Stimulated activated CD4-positive, alpha-beta T cell treated with anti-CD3 and anti-CD28 coated beads, Interleukin-2, amount 100 ng/mL, for 4 hours (primary cell): ENCODE data around the gene OR2T2.
"Not testable (repeated sequence)": the region's sequence is repeated elsewhere in the genome, so short reads cannot be mapped to it uniquely, and the experiment has no call there.

Source experiments
- DNase-seq: peaks from one replicate; pipeline ENCODE4 v3.0.0-alpha.2; 2020; ENCODE audit warnings: low read depth

The OR2T2 gene

DNA sequence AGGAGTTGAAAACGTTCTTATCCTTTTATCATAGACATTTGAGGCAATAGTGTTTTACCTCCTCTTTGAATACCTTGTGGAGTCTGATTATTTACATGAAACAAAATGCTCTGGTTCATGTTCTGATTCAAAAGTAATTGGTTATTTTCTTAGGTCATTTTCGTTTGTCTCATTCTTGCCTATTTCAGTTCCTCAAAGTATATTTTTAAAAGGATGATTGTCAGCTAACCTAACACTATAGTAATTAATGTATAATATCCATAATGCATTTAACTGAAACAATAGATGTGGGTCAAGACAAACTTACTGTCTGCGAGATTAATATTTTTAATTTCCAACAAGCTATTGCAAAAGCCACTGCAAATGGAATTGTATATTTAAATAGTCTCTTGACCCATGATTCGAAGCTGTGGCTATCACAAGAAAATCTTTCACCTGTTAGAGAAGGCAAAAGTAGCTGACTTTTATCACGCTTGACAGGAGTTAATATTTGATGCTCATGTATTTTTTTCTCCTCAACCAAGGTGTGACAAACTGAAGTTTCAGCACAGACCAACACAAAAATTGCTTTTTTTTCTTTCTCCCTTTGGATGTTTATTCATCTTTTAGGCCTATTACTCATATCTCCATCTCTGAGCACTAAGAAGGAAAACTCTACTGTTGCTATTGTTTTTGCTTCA lies 5.2 kb downstream of the OR2T2 start:
- DNase-seq = not testable (repeated sequence)

GRCh38 chr1:248453619-248454018 lies 8.2 kb downstream of the OR2T2 start:
- not testable (repeated sequence) for DNase-seq

- not testable (repeated sequence) for DNase-seq
Measured at GRCh38 chr1:248455045-248455444, 9.6 kb downstream of the OR2T2 start.

- DNase-seq = not testable (repeated sequence)
Measured at GRCh38 chr1:248456635-248457034, 11.2 kb downstream of the OR2T2 start.

- DNase-seq = not testable (repeated sequence)
Measured at GRCh38 chr1:248459117-248459516, 13.7 kb downstream of the OR2T2 start.

DNA sequence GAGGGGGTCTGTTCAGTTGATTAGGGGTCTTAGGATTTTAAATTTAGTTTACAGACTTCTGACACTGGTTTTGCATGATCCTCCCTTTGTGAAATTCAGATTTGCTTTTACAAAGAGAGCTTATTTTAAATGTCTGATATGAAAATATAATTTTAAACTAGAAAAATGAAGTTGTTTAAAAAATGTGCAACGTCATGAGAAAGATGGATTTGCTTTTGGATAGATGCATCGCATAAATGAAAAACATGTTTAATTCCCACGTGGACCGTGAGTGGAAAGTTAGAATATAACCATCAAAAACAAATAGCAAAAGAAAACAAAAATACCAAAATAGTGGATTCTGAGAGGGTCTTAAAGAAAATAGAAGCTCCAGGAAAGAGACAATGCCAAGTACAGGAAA lies 25.7 kb downstream of the OR2T2 start:
- DNase-seq = no peak

- not testable (repeated sequence) for DNase-seq
Measured at GRCh38 chr1:248472111-248472510, 26.7 kb downstream of the OR2T2 start.

- not testable (repeated sequence) for DNase-seq
Measured at GRCh38 chr1:248473051-248473450, 27.6 kb downstream of the OR2T2 start, which contains the start of gene OR2T3. Gene OR2T3 (plus strand): TSS chr1:248473351. CDS start chr1:248473351, 0 bp downstream.

- not testable (repeated sequence) for DNase-seq
Measured at GRCh38 chr1:248475660-248476059, 30.2 kb downstream of the OR2T2 start.

DNA sequence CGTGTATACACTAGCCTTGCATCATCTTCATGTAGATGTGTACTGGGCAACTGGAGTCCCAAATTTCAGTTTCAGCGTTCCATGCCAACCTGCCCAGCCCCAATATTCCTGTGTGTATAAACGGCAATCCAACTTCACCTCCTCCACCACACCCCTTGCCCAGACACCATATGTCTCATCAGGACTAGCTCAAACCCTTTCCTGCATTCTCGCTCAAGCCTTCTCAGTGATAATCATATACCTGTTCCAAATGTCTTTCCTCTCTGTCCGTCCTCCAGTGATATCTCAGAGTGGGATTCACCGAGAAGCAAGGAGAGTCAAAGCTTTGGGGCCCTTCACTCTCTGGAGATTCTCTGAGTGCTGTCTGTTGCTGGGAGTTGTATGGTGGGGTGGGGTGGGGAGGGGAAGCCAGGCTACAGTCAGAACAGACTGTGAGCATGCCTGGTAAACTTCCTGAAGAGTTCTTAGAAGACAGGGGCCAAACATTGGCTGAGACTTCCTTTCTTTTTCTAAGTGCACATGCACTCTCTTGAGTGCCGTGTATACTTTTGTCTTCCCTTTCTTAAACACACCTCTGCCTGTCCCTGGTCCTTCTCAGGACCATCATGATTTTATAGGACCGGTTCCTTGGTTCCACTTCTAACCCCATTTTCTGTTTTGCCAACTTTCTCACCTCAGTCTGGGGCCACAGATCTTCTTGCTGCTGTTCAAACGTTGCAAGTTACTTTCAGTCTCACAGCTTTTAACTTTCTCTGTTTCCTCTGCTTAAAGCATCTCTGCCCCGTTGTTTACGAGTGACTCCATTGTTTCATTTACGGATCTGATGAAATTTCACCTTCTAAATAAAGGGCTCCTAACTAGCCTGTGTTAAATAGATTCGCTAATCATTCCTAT lies 36.5 kb downstream of the OR2T2 start:
- DNase-seq = not testable (repeated sequence)

DNA sequence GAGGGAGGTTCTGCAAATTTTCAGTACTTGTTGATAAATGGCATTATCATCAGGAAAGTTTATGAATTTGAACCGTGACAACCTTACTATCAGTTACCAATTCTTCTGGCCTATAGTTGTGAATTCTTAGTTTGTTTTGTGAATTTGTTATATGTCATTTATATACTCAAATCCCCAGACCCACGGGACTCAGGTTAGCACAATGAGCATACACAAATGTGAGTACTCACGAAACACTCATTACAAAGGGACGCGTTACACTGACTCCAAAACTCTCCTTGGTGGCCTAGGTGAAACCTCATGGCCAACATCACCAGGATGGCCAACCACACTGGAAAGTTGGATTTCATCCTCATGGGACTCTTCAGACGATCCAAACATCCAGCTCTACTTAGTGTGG lies 42.9 kb downstream of the OR2T2 start, which contains the start of gene OR2T5:
OR2T5 (plus strand) TSS at position 301 of the 400 bp plus-strand sequence; CDS start at position 301, 0 bp downstream.
- not testable (repeated sequence) for DNase-seq

- DNase-seq = not testable (repeated sequence)
Measured at GRCh38 chr1:248496661-248497060, 51.2 kb downstream of the OR2T2 start.

DNA sequence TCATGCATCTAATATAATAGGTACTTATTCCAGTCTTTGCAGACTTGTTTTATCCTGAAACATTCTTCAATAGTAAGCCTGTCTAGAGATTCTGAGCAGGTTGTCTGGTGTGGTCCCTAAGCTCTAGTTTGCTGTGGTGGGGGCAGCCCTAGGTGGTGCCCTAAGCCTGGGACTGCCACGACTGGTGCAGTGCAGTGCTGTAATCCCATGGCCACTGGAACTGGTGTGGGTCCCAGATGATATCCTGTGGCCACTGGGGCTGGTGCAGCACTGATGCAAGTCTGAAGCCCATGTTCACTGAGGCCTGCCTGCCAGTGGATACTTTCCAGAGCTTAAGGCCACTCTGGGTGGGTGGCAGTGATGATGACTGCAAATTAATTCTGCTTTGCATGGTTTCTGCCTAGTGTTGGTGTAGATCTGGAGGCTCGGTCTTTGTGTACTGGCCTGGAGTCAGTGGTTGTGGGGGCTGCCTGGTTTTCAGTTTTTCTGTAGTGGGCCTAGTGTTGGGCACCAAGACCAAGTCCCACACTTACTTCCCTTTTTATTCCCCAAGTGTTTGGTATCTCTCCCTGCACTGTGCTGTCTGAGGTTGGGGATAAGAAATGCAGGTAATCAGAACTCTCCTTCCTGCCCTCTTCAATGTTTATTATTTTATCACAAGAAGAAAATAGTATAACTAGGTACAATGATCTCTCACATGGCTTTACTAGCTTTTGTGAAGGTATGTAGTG lies 55.0 kb downstream of the OR2T2 start:
- not testable (repeated sequence) for DNase-seq
